ENCODE results near the gene PLEKHS1.

DNA sequence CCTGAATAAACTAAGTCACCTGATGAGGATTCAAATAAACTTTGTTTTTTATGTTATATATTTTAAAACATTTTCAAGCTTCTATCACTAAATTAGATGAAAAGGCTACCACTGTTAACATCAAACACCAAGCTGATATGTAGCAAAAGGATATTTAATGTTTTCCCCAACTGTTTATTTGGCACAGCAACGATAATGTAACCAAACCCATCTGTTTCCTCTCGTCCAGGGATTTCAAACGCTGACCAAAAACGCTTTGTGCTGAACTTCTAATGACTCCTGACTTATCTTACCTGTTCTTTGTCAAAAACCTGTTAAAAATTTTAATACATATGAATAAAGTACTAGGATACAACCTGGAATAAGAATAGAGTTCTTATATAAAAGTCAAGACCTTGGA, 71.9 kb downstream of the PLEKHS1 start:
- no peak for TF ChIP-seq TARDBP (IDR thresholded peaks at IDR 0.05)
- TF ChIP-seq FOXM1 (IDR thresholded peaks at IDR 0.05; ENCODE audit: borderline replicate concordance): no peak
- no peak for TF ChIP-seq HDGF (IDR thresholded peaks at IDR 0.05; ENCODE audit: borderline replicate concordance)
- TF ChIP-seq SP1 (IDR thresholded peaks at IDR 0.05): no peak
- no peak for TF ChIP-seq ELF4 (IDR thresholded peaks at IDR 0.05)
- TF ChIP-seq L3MBTL2 (conservative IDR thresholded peaks at IDR 0.05): no peak
- no peak for TF ChIP-seq ZNF384 (IDR thresholded peaks at IDR 0.05)

All from HEK293T (cell line).